ENCODE results near the gene DCHS2. TPM values are rescaled to one million over a fixed set of nuclear protein-coding genes. Genes with fewer than 3 reads are reported as not detected.

DCHS2 gene
- total RNA-seq, 6 experiments from 2014 or later = not detected

DNA sequence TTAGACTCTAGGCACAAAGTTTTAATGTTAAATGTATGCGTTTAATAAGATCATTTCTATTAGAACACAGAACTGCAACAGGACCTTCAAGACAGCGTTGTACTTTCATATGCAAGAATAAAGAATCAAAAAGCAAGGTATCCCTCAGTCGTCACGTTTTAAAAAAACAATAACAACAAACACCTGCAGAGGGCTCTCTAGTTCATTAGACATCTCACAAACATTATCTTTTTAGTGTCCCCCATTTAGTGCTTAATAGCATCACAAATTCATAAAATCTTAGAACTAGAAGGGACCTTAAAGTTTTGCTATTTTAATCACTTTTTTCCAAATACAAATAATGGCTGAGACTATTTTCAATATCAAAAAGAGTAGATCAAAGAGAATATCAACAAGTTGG lies 236.6 kb downstream of the DCHS2 start:
- Mint-ChIP-seq H3K36me3 (ENCODE audit: low read depth) (no peaks in the 10 kb centered on the region), H3K4me1 (ENCODE audit: low read depth) (no peaks in the 10 kb centered on the region), H3K27ac (no peak overlapping the region), H3K27me3 (ENCODE audit: insufficient read depth) (no peaks in the 10 kb centered on the region), H3K9me3 (peaks cover 34% of the 10 kb centered on the region), H3K4me3 (no peak overlapping the region)
- no peak for DNase-seq
- TF ChIP-seq, protein P1, sequence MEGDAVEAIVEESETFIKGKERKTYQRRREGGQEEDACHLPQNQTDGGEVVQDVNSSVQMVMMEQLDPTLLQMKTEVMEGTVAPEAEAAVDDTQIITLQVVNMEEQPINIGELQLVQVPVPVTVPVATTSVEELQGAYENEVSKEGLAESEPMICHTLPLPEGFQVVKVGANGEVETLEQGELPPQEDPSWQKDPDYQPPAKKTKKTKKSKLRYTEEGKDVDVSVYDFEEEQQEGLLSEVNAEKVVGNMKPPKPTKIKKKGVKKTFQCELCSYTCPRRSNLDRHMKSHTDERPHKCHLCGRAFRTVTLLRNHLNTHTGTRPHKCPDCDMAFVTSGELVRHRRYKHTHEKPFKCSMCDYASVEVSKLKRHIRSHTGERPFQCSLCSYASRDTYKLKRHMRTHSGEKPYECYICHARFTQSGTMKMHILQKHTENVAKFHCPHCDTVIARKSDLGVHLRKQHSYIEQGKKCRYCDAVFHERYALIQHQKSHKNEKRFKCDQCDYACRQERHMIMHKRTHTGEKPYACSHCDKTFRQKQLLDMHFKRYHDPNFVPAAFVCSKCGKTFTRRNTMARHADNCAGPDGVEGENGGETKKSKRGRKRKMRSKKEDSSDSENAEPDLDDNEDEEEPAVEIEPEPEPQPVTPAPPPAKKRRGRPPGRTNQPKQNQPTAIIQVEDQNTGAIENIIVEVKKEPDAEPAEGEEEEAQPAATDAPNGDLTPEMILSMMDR (IDR thresholded peaks at IDR 0.05) = no peak

DNA sequence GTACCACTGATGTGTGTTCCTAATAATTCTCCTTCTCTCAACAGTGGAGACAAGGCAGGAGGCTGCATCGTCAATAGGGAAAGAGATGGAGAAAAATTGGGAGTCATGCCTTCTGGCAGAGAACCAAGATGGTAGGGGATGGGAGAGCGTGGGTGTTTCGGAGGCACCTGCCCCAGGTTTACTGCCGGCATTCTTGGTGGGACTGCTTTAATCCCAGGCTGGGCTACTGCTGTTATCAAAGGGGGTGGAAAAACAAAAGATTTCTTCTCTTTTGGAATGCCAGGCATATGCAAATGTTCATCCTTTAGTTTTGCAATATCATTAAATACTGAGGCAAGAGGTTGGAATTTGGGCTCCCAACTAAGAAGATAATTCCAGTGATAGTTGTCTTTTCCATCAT lies 257.0 kb downstream of the DCHS2 start:
- Mint-ChIP-seq H3K36me3 (ENCODE audit: low read depth) (peaks cover 4% of the 10 kb centered on the region; the same call in 1 of the 2 replicates), H3K4me3 (no peak overlapping the region), H3K9me3 (peaks cover 30% of the 10 kb centered on the region), H3K27me3 (ENCODE audit: insufficient read depth) (peaks cover 2% of the 10 kb centered on the region; the same call in 1 of the 2 replicates), H3K4me1 (ENCODE audit: low read depth) (no peaks in the 10 kb centered on the region), H3K27ac (no peak overlapping the region)
- no peak for DNase-seq
- TF ChIP-seq, protein P1 (IDR thresholded peaks at IDR 0.05) = no peak

DNA sequence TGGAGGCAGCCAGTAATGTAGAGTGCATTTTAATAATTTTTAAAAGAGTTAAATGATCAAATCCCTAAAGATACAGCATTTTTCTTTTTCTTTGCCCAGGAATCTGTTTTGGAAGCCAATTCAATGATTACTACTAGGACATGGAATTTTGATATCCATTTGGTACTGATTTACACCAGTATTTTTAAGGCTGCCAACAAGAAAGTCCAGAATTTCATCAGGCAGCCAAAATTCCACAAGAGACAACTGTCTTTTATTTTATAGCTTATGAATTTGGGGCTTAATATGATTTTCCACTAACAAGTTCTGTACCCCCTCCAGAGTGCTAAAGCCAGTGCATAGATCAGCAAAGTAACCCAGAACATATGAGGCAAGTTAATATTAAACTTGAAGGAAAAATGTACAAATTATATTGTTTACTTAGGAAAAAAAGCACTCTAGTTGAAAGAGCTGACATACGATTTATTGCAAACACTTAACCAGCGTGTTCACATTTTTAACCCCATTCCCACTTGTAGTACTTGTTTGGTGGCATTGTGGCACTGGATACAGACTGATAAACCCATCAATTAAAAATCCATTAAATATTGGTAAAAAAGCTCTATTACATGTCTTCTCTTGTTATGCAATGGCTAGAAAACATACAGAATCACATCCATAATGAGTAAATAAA lies 259.7 kb downstream of the DCHS2 start:
- Mint-ChIP-seq H3K36me3 (ENCODE audit: low read depth) (peaks cover 4% of the 10 kb centered on the region; the same call in 1 of the 2 replicates), H3K9me3 (peaks cover 42% of the 10 kb centered on the region), H3K27me3 (ENCODE audit: insufficient read depth) (peaks cover 2% of the 10 kb centered on the region; the same call in 1 of the 2 replicates), H3K4me1 (ENCODE audit: low read depth) (no peaks in the 10 kb centered on the region), H3K4me3 (no peak overlapping the region), H3K27ac (no peak overlapping the region)
- no peak for DNase-seq
- TF ChIP-seq, protein P1 (IDR thresholded peaks at IDR 0.05) = no peak

GRCh38 chr4:154230723-154231122 lies 260.9 kb downstream of the DCHS2 start:
- Mint-ChIP-seq H3K4me3 (no peak overlapping the region), H3K4me1 (ENCODE audit: low read depth) (no peaks in the 10 kb centered on the region), H3K36me3 (ENCODE audit: low read depth) (peaks cover 4% of the 10 kb centered on the region; the same call in 1 of the 2 replicates), H3K9me3 (peaks cover 35% of the 10 kb centered on the region), H3K27me3 (ENCODE audit: insufficient read depth) (no peaks in the 10 kb centered on the region; the same call in 1 of the 2 replicates), H3K27ac (no peak overlapping the region)
- TF ChIP-seq, protein P1 (IDR thresholded peaks at IDR 0.05) = no peak
- no peak for DNase-seq

DNA sequence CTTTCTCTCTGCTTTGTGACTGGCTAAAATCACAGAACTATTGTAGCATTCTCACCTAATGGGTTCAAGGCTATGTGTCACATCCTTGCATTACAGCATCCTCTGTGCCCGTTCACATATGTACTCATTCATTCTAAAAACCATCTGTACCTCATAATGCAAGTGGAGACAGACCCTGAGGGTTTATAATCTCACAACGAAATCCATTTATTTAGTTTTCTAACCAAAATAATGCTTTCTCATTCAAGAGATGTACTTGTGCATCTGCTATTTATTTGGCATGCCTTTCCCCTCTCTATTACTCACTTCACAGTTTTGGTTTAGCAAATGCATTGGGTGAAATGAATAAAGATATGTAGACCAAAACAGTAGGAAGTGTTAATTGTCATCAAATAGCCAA lies 261.5 kb downstream of the DCHS2 start:
- no peaks in the 10 kb centered on the region for H3K4me1 Mint-ChIP-seq (ENCODE audit: low read depth)
- H3K4me3 Mint-ChIP-seq = no peak overlapping the region
- H3K36me3 Mint-ChIP-seq (ENCODE audit: low read depth) = peaks cover 4% of the 10 kb centered on the region; the same call in 1 of the 2 replicates
- H3K9me3 Mint-ChIP-seq = peaks cover 28% of the 10 kb centered on the region
- H3K27me3 Mint-ChIP-seq (ENCODE audit: insufficient read depth) = no peaks in the 10 kb centered on the region
- TF ChIP-seq, protein P1 (IDR thresholded peaks at IDR 0.05) = no peak
- DNase-seq = no peak
- H3K27ac Mint-ChIP-seq = no peak overlapping the region
